ENCODE results near the gene POU3F2.

- TF ChIP-seq EZH2 (IDR thresholded peaks at IDR 0.05) = no peak
- TF ChIP-seq POLR2AphosphoS5 (IDR thresholded peaks at IDR 0.05; ENCODE audit: borderline replicate concordance, low read depth, low read length) = peak; percentile 12; the same call in 1 of the 2 replicates
Measured at GRCh38 chr6:98835149-98836024, 1.0 kb downstream of the POU3F2 start.

Measured in SK-N-MC (cell line).